MG63 (cell line): ENCODE data around the gene FOXP1. TPM values are rescaled to one million over a fixed set of nuclear protein-coding genes. Genes with fewer than 3 reads are reported as not detected.

Experiments
- DNase-seq: peaks from one replicate; pipeline ENCODE4 v3.0.0-alpha.2; 2020
- H3K27me3 ChIP-seq: fragments of 250-450 bp; sonication (Bioruptor Pico); 2 replicates; pipeline ENCODE4 v1.5.1; 2020; ENCODE audit warnings: mild to moderate bottlenecking, moderate library complexity
- H3K36me3 ChIP-seq: fragments of 250-450 bp; sonication (Bioruptor Pico); 2 replicates; pipeline ENCODE4 v1.5.1; 2020; ENCODE audit warnings: mild to moderate bottlenecking, moderate library complexity
- H3K4me3 ChIP-seq: fragments of 250-450 bp; sonication (Bioruptor Pico); 2 replicates; pipeline ENCODE4 v1.5.1; 2020; ENCODE audit warnings: mild to moderate bottlenecking, moderate library complexity
- H3K9me3 ChIP-seq: fragments of 250-450 bp; sonication (Bioruptor Pico); 2 replicates; pipeline ENCODE4 v1.5.1; 2020; ENCODE audit warnings: mild to moderate bottlenecking, moderate library complexity
- total RNA-seq: library from RNA; depleted of rRNA; stranded (reverse); fragments of >200 nt; shearing (Covaris generic); gene quantifications from 2 replicates; pipeline ENCODE4 v1.2.3, GENCODE V29; 2014; ENCODE audit warnings: low replicate concordance

Gene FOXP1
- total RNA-seq, 1 experiment from 2014 or later, result 15.0 TPM

GRCh38 chr3:71099997-71100719 lies 483.4 kb downstream of the FOXP1 start:
- no peaks in the 10 kb centered on the region for H3K27me3 ChIP-seq
- H3K36me3 ChIP-seq, result no peaks in the 10 kb centered on the region
- no peak for DNase-seq
- no peaks in the 10 kb centered on the region for H3K9me3 ChIP-seq
- no peak overlapping the region for H3K4me3 ChIP-seq

GRCh38 chr3:71097557-71097956 lies 486.0 kb downstream of the FOXP1 start:
- no peak overlapping the region for H3K4me3 ChIP-seq
- H3K9me3 ChIP-seq, result no peaks in the 10 kb centered on the region
- no peaks in the 10 kb centered on the region for H3K27me3 ChIP-seq
- DNase-seq, result no peak
- H3K36me3 ChIP-seq, result no peaks in the 10 kb centered on the region

- no peak overlapping the region for H3K4me3 ChIP-seq
- H3K27me3 ChIP-seq, result no peaks in the 10 kb centered on the region
- no peaks in the 10 kb centered on the region for H3K9me3 ChIP-seq
- no peak for DNase-seq
- H3K36me3 ChIP-seq, result no peaks in the 10 kb centered on the region
Observed at GRCh38 chr3:71095511-71096291, 487.8 kb downstream of the FOXP1 start.

- Histone ChIP-seq H3K9me3 (no peaks in the 10 kb centered on the region), H3K4me3 (no peak overlapping the region), H3K36me3 (no peaks in the 10 kb centered on the region), H3K27me3 (no peaks in the 10 kb centered on the region)
- DNase-seq, result no peak
Observed at GRCh38 chr3:71094658-71095209, 488.8 kb downstream of the FOXP1 start.

GRCh38 chr3:71092665-71093064 lies 490.9 kb downstream of the FOXP1 start:
- Histone ChIP-seq H3K27me3 (no peaks in the 10 kb centered on the region), H3K4me3 (no peak overlapping the region), H3K36me3 (no peaks in the 10 kb centered on the region), H3K9me3 (no peaks in the 10 kb centered on the region)
- no peak for DNase-seq

GRCh38 chr3:71090207-71090606 lies 493.3 kb downstream of the FOXP1 start:
- no peaks in the 10 kb centered on the region for H3K27me3 ChIP-seq
- no peak for DNase-seq
- H3K4me3 ChIP-seq, result no peak overlapping the region
- no peaks in the 10 kb centered on the region for H3K9me3 ChIP-seq
- H3K36me3 ChIP-seq, result no peaks in the 10 kb centered on the region

GRCh38 chr3:71089271-71089847 lies 494.2 kb downstream of the FOXP1 start:
- H3K36me3 ChIP-seq, result no peaks in the 10 kb centered on the region
- H3K4me3 ChIP-seq, result no peak overlapping the region
- H3K9me3 ChIP-seq, result no peaks in the 10 kb centered on the region
- H3K27me3 ChIP-seq, result no peaks in the 10 kb centered on the region
- no peak for DNase-seq

GRCh38 chr3:71088742-71089141 lies 494.8 kb downstream of the FOXP1 start:
- Histone ChIP-seq H3K4me3 (no peak overlapping the region), H3K36me3 (no peaks in the 10 kb centered on the region), H3K27me3 (no peaks in the 10 kb centered on the region), H3K9me3 (no peaks in the 10 kb centered on the region)
- DNase-seq, result no peak

- H3K9me3 ChIP-seq, result no peaks in the 10 kb centered on the region
- H3K27me3 ChIP-seq, result no peaks in the 10 kb centered on the region
- no peak for DNase-seq
- no peak overlapping the region for H3K4me3 ChIP-seq
- no peaks in the 10 kb centered on the region for H3K36me3 ChIP-seq
Observed at GRCh38 chr3:71088019-71088708, 495.4 kb downstream of the FOXP1 start.

GRCh38 chr3:71087143-71088018 lies 496.1 kb downstream of the FOXP1 start:
- no peaks in the 10 kb centered on the region for H3K36me3 ChIP-seq
- H3K4me3 ChIP-seq, result no peak overlapping the region
- H3K9me3 ChIP-seq, result no peaks in the 10 kb centered on the region
- DNase-seq, result no peak
- no peaks in the 10 kb centered on the region for H3K27me3 ChIP-seq

- Histone ChIP-seq H3K9me3 (no peaks in the 10 kb centered on the region), H3K36me3 (no peaks in the 10 kb centered on the region), H3K4me3 (no peak overlapping the region), H3K27me3 (no peaks in the 10 kb centered on the region)
- no peak for DNase-seq
Observed at GRCh38 chr3:71086777-71087142, 496.8 kb downstream of the FOXP1 start.

- Histone ChIP-seq H3K36me3 (no peaks in the 10 kb centered on the region), H3K4me3 (no peak overlapping the region), H3K27me3 (no peaks in the 10 kb centered on the region), H3K9me3 (no peaks in the 10 kb centered on the region)
- DNase-seq, result no peak
Observed at GRCh38 chr3:71083726-71084131, 499.8 kb downstream of the FOXP1 start.

- no peaks in the 10 kb centered on the region for H3K9me3 ChIP-seq
- no peaks in the 10 kb centered on the region for H3K36me3 ChIP-seq
- no peak for DNase-seq
- no peak overlapping the region for H3K4me3 ChIP-seq
- H3K27me3 ChIP-seq, result no peaks in the 10 kb centered on the region
Observed at GRCh38 chr3:71082833-71083232, 500.7 kb downstream of the FOXP1 start.

GRCh38 chr3:71080517-71081083 lies 502.9 kb downstream of the FOXP1 start:
- Histone ChIP-seq H3K4me3 (no peak overlapping the region), H3K27me3 (no peaks in the 10 kb centered on the region), H3K9me3 (no peaks in the 10 kb centered on the region), H3K36me3 (no peaks in the 10 kb centered on the region)
- DNase-seq, result no peak

GRCh38 chr3:71078723-71079525 lies 504.6 kb downstream of the FOXP1 start:
- Histone ChIP-seq H3K27me3 (no peaks in the 10 kb centered on the region), H3K36me3 (no peaks in the 10 kb centered on the region), H3K9me3 (no peaks in the 10 kb centered on the region), H3K4me3 (no peak overlapping the region)
- no peak for DNase-seq
